Thyroid gland (tissue), 4 donors: ENCODE results near the gene DNAH9.

Experiments
- CTCF ChIP-seq, 6 experiments: fragments of 200-600 bp in 3 of 6; fragments of 450-650 bp in 3 of 6; sonication (generic) in 3 of 6; IDR thresholded peaks; one replicate each; pipeline ENCODE4 v1.5.1; 2016 to 2019; ENCODE audit warnings: antibody characterized with exemption in 6 of 6, mild to moderate bottlenecking in 2 of 6, inconsistent platforms in 1 of 6, moderate library complexity in 1 of 6
- POLR2A ChIP-seq, 2 donors: fragments of 450-650 bp; IDR thresholded peaks; one replicate each; pipeline ENCODE4 v1.6.1; 2017; ENCODE audit warnings: antibody characterized with exemption in 2 of 2, mild to moderate bottlenecking in 2 of 2, moderate library complexity in 1 of 2

- no peak for TF ChIP-seq CTCF (IDR thresholded peaks at IDR 0.05)
- TF ChIP-seq POLR2A (IDR thresholded peaks at IDR 0.05) = no peak
Measured at GRCh38 chr17:11805138-11805537, 206.9 kb downstream of the DNAH9 start.
